Fibroblast of the aortic adventitia (primary cell): ENCODE measurements around the gene FRMD4B. TPM values are rescaled to one million over a fixed set of nuclear protein-coding genes. Genes with fewer than 3 reads are reported as not detected.
A peak's percentile ranks its signal among the peaks of the same experiment; 100 is the strongest.

ENCODE experiments used
- DNase-seq: peaks from one replicate; pipeline ENCODE4 v3.0.0-alpha.2; 2010; ENCODE audit warnings: low read depth
- H3K4me3 ChIP-seq: 2 replicates; pipeline ENCODE4 v1.5.1; 2011; ENCODE audit warnings: low read depth, mild to moderate bottlenecking, control low read depth, low read length, moderate library complexity
- CTCF ChIP-seq: IDR thresholded peaks from 2 replicates; pipeline ENCODE4 v1.5.1; 2011; ENCODE audit warnings: mild to moderate bottlenecking, low read length, control low read depth, inconsistent platforms; ENCODE audit not compliant: insufficient read depth
- total RNA-seq: library from RNA; depleted of rRNA; stranded (reverse); fragments of >200 nt; gene quantifications from 2 replicates; pipeline ENCODE4 v1.2.3, GENCODE V29; 2012; ENCODE audit warnings: low replicate concordance

The FRMD4B gene
- total RNA-seq, 1 donor: 0.81 TPM

DNA sequence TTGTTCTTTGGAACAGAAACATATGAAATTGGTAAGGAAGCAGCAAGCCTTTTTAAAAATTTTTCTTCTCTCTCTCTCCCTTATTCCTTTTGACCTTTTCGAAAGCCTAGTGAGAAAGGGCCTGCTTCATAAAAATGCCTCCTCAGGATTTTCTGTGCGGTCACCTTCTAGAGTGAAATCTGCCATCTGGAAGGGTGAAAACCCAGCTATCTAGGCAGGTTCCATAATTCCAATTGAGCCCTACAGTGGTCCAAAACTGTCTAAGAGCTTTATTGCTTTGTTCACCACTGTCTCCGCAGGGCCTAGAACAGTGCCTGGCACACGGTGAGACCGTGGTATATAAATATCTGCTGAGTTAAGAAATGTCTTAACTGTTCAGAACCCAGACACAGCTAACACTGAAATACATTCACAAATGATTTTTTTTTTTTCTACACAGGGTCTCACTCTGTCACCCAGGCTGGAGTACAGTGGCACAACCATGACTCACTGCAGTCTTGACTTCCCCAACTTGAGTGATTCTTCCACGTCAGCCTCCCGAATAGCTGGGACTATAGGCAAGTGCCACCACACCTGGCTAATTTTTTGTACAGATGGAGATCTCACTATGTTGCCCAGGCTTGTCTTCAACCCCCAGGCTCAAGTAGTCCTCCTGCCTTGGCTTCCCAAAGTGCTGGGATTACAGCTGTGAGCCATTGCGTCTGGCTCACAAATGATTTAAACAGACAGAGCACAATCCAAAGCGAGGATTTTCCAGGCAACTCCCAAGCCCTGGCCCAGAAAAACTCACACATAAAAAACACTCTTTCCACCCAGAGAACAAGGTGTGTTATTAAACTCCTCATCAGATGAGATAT, 64.4 kb downstream of the FRMD4B start:
- TF ChIP-seq CTCF: no peak
- H3K4me3 ChIP-seq: no peak overlapping the region

GRCh38 chr3:69320871-69321271, 65.0 kb downstream of the FRMD4B start:
- no peak for DNase-seq

More for the DNA sequence above, 64.4 kb downstream of the FRMD4B start:
- DNase-seq: no peak

GRCh38 chr3:69319652-69320051, 66.2 kb downstream of the FRMD4B start:
- H3K4me3 ChIP-seq: no peak overlapping the region
- TF ChIP-seq CTCF: no peak
- no peak for DNase-seq

More at GRCh38 chr3:69320871-69321271, 65.0 kb downstream of the FRMD4B start:
- TF ChIP-seq CTCF: no peak
- no peak overlapping the region for H3K4me3 ChIP-seq

DNA sequence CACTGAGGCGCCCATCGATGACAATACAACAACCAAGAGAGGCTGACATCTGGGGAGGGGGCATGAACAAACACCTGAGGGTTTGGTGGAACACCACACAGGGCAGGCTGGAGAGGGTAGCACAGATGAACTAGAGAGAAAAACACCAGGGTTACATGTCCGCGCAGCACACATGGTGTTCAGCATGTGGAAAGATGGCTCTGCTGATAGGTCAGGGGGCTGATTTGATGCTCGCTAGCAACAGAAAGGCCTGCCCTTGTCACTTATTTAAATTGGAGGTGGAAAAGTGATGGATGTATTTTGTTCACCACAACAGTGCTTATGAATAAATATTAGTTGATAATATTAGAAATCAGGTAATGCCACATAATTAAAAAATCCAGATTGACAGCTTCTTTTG, 67.5 kb downstream of the FRMD4B start:
- H3K4me3 ChIP-seq: no peak overlapping the region
- TF ChIP-seq CTCF: no peak
- no peak for DNase-seq

DNA sequence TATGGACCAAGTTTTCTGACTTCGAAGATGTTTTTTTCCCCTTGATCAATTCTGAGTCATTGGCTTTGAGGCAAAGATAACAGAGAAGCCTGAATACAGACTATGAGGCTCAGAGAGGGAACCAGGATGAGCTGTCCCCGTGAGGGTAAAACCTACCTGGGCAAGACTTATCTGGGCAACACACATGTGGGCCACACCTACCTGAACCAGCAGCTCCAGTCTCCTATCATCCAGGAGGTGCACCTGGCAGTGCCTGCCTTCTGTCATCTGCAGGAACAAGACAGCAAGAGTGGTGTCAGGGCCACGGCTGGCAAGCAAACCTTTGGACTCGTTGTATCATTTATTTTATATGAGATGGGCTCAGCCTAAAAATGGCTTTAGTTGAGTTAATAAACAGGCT, 72.6 kb downstream of the FRMD4B start:
- no peak for TF ChIP-seq CTCF
- DNase-seq: no peak
- no peak overlapping the region for H3K4me3 ChIP-seq

GRCh38 chr3:69309814-69310213, 76.1 kb downstream of the FRMD4B start:
- DNase-seq: peak; percentile 52
- TF ChIP-seq CTCF: peak; percentile 74
- no peak overlapping the region for H3K4me3 ChIP-seq
